Measurements from ENCODE around the gene SUGP2. TPM values are rescaled to one million over a fixed set of nuclear protein-coding genes. Genes with fewer than 3 reads are reported as not detected.
"Not testable (repeated sequence)": the region's sequence is repeated elsewhere in the genome, so short reads cannot be mapped to it uniquely, and the experiment has no call there.

Gene SUGP2
- total RNA-seq, 1 donor from 2014 or later, result 123 TPM

- Histone ChIP-seq H3K9me3 (ENCODE audit: low read depth) (no peaks in the 10 kb centered on the region), H3K79me2 (ENCODE audit: low read depth) (no peaks in the 10 kb centered on the region), H3K27me3 (no peaks in the 10 kb centered on the region), H3K9ac (no peak overlapping the region), H3K4me2 (no peak overlapping the region), H3K4me1 (no peaks in the 10 kb centered on the region), H3K36me3 (no peaks in the 10 kb centered on the region), H3K4me3 (no peak overlapping the region), H3K27ac (no peak overlapping the region), H2AFZ (replicated peaks) (no peak overlapping the region), H4K20me1 (ENCODE audit: low read depth) (no peaks in the 10 kb centered on the region), H3F3A (ENCODE audit: low read depth) (no peaks in the 10 kb centered on the region)
- Mint-ChIP-seq H3K27ac (no peak overlapping the region), H3K4me3 (peak overlapping the region; percentile 44), H3K27me3 (ENCODE audit: insufficient read depth, low read depth) (peaks cover 4% of the 10 kb centered on the region), H3K36me3 (no peaks in the 10 kb centered on the region), H3K4me1 (no peaks in the 10 kb centered on the region), H3K9me3 (no peaks in the 10 kb centered on the region)
- TF ChIP-seq EZH2 (IDR thresholded peaks at IDR 0.05) (no peak), CTCF (IDR thresholded peaks at IDR 0.05) (no peak), EZH2phosphoT487 (IDR thresholded peaks at IDR 0.05) (no peak)
- no peak for DNase-seq (ENCODE audit: low spot score)
Observed at GRCh38 chr19:18954094-18954493, 79.2 kb downstream of the SUGP2 start.

GRCh38 chr19:18952364-18953003 is 80.8 kb downstream of the SUGP2 start:
- H4K20me1 ChIP-seq (ENCODE audit: low read depth); H3K9me3 Mint-ChIP-seq: not testable (repeated sequence)

GRCh38 chr19:18951721-18952281 is 81.5 kb downstream of the SUGP2 start:
- no peak overlapping the region for H3K4me3 Mint-ChIP-seq
- Histone ChIP-seq H3K36me3 (no peaks in the 10 kb centered on the region), H3K79me2 (ENCODE audit: low read depth) (no peaks in the 10 kb centered on the region), H3K4me3 (no peak overlapping the region), H3K9me3 (ENCODE audit: low read depth) (no peaks in the 10 kb centered on the region), H3F3A (ENCODE audit: low read depth) (no peaks in the 10 kb centered on the region), H2AFZ (replicated peaks) (no peak overlapping the region), H3K27ac (no peak overlapping the region), H3K27me3 (no peaks in the 10 kb centered on the region), H3K9ac (no peak overlapping the region), H3K4me1 (no peaks in the 10 kb centered on the region), H3K4me2 (no peak overlapping the region), H4K20me1 (ENCODE audit: low read depth) (no peaks in the 10 kb centered on the region)
- no peak overlapping the region for H3K27ac Mint-ChIP-seq
- TF ChIP-seq EZH2 (IDR thresholded peaks at IDR 0.05) (no peak), EZH2phosphoT487 (IDR thresholded peaks at IDR 0.05) (no peak), CTCF (IDR thresholded peaks at IDR 0.05) (no peak)
- no peaks in the 10 kb centered on the region for H3K4me1 Mint-ChIP-seq
- no peaks in the 10 kb centered on the region for H3K9me3 Mint-ChIP-seq
- H3K36me3 Mint-ChIP-seq, result no peaks in the 10 kb centered on the region
- no peak for DNase-seq (ENCODE audit: low spot score)
- H3K27me3 Mint-ChIP-seq (ENCODE audit: insufficient read depth, low read depth), result peaks cover 4% of the 10 kb centered on the region

More at GRCh38 chr19:18952364-18953003, 80.8 kb downstream of the SUGP2 start:
- not testable (repeated sequence) for H3K4me3 Mint-ChIP-seq; H3K27me3 Mint-ChIP-seq (ENCODE audit: insufficient read depth, low read depth); H3K9ac ChIP-seq; H3K36me3 Mint-ChIP-seq; DNase-seq (ENCODE audit: low spot score); H3F3A ChIP-seq (ENCODE audit: low read depth); H3K4me1 ChIP-seq; H3K27ac Mint-ChIP-seq; H3K27ac ChIP-seq; H2AFZ ChIP-seq (replicated peaks); H3K4me3 ChIP-seq; H3K27me3 ChIP-seq; H3K9me3 ChIP-seq (ENCODE audit: low read depth); H3K4me1 Mint-ChIP-seq; H3K4me2 ChIP-seq; H3K36me3 ChIP-seq; H3K79me2 ChIP-seq (ENCODE audit: low read depth)

GRCh38 chr19:18949858-18950257 is 83.5 kb downstream of the SUGP2 start:
- H3K9ac ChIP-seq, result no peak overlapping the region

More at GRCh38 chr19:18949858-18950257, 83.5 kb downstream of the SUGP2 start:
- Histone ChIP-seq H3K79me2 (ENCODE audit: low read depth) (no peaks in the 10 kb centered on the region), H3K27ac (no peak overlapping the region), H3K9me3 (ENCODE audit: low read depth) (no peaks in the 10 kb centered on the region), H4K20me1 (ENCODE audit: low read depth) (no peaks in the 10 kb centered on the region), H3K27me3 (no peaks in the 10 kb centered on the region), H2AFZ (replicated peaks) (no peak overlapping the region), H3F3A (ENCODE audit: low read depth) (no peaks in the 10 kb centered on the region), H3K4me1 (no peaks in the 10 kb centered on the region), H3K4me2 (no peak overlapping the region), H3K4me3 (no peak overlapping the region), H3K36me3 (no peaks in the 10 kb centered on the region)
- H3K4me1 Mint-ChIP-seq, result peaks cover 3% of the 10 kb centered on the region
- peaks cover 3% of the 10 kb centered on the region for H3K9me3 Mint-ChIP-seq
- H3K36me3 Mint-ChIP-seq, result no peaks in the 10 kb centered on the region
- H3K4me3 Mint-ChIP-seq, result no peak overlapping the region
- peaks cover 4% of the 10 kb centered on the region for H3K27me3 Mint-ChIP-seq (ENCODE audit: insufficient read depth, low read depth)
- no peak for TF ChIP-seq EZH2phosphoT487 (IDR thresholded peaks at IDR 0.05)
- no peak for TF ChIP-seq CTCF (IDR thresholded peaks at IDR 0.05)
- TF ChIP-seq EZH2 (IDR thresholded peaks at IDR 0.05), result no peak
- no peak overlapping the region for H3K27ac Mint-ChIP-seq
- DNase-seq (ENCODE audit: low spot score), result no peak
